Mammary epithelial cell (primary cell): ENCODE data around the gene AHSA1.

Experiments used
- CTCF ChIP-seq, 2 donors: IDR thresholded peaks in 1 of 2; conservative IDR thresholded peaks in 1 of 2; 2 replicates each; pipeline ENCODE4 v1.5.1; 2011 to 2012; ENCODE audit warnings: inconsistent platforms in 2 of 2, low read length in 2 of 2, mild to moderate bottlenecking in 2 of 2, control low read depth in 1 of 2, low read depth in 1 of 2; ENCODE audit not compliant: insufficient read depth in 1 of 2; ENCODE audit errors: extremely low read depth in 1 of 2
- EZH2 ChIP-seq: IDR thresholded peaks from 2 replicates; pipeline ENCODE4 v1.6.1; 2012; ENCODE audit warnings: low read length, inconsistent platforms, borderline replicate concordance

GRCh38 chr14:77498984-77499527, 41.2 kb downstream of the AHSA1 start:
- TF ChIP-seq CTCF (conservative IDR thresholded peaks at IDR 0.05 in 1 of 2, IDR thresholded peaks at IDR 0.05 in 1 of 2; ENCODE audit: extremely low read depth in 1 of 2, insufficient read depth in 1 of 2, low read depth in 1 of 2, low read length in 2 of 2) (no peak), EZH2 (no peak)
